ENCODE measurements around the gene TMEM132C. TPM values are rescaled to one million over a fixed set of nuclear protein-coding genes. Genes with fewer than 3 reads are reported as not detected.

Gene TMEM132C
- total and polyA plus RNA-seq, 8 donors, result 0.50 to 36.6 (median 33.2) TPM

GRCh38 chr12:128643155-128643554, 376.2 kb downstream of the TMEM132C start:
- TF ChIP-seq, protein P1, sequence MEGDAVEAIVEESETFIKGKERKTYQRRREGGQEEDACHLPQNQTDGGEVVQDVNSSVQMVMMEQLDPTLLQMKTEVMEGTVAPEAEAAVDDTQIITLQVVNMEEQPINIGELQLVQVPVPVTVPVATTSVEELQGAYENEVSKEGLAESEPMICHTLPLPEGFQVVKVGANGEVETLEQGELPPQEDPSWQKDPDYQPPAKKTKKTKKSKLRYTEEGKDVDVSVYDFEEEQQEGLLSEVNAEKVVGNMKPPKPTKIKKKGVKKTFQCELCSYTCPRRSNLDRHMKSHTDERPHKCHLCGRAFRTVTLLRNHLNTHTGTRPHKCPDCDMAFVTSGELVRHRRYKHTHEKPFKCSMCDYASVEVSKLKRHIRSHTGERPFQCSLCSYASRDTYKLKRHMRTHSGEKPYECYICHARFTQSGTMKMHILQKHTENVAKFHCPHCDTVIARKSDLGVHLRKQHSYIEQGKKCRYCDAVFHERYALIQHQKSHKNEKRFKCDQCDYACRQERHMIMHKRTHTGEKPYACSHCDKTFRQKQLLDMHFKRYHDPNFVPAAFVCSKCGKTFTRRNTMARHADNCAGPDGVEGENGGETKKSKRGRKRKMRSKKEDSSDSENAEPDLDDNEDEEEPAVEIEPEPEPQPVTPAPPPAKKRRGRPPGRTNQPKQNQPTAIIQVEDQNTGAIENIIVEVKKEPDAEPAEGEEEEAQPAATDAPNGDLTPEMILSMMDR (IDR thresholded peaks at IDR 0.05), result no peak
- Histone ChIP-seq H3K27me3 (no peaks in the 10 kb centered on the region), H3K36me3 (no peaks in the 10 kb centered on the region), H3K4me3 (no peak overlapping the region), H3K9me3 (no peaks in the 10 kb centered on the region), H3K4me1 (no peaks in the 10 kb centered on the region), H3K27ac (no peak overlapping the region)
- intact Hi-C loops (cut with DNase I), result no loop called here
- ATAC-seq (no peak), DNase-seq (peak in 1 of 4 donors; percentile 27)

DNA sequence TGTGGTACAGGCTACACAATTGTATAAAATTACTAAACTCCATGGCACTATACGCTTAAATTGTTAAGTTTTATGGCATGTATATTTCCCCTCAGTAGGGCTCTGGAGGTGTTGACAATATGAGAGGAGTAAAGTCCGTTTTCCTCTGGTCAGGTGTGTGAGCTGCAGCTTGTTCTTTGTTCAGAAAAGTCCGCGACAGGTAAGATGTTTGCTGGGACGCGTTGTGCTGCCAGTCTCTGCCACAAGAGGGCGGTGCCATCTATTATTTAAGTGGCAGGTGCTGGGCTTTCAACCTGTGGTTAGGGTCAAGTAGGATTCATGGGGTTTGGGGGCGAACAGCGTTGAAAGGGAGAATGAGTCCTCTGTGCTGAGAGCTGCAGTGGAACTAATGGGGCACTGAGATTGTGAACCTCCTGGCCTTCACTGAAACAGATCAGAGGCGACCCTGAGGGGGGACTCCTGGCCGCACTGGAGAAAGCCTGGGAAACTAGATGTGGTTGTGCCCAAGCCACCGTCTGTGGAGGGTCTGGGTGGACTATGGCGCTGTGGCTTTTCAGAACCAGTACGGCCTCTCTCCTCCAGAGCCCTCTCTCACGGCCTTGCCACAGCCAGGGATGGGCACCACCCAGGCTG, 377.8 kb downstream of the TMEM132C start:
- intact Hi-C loops (cut with DNase I), result no loop called here
- Histone ChIP-seq H3K27ac (no peak overlapping the region), H3K36me3 (no peaks in the 10 kb centered on the region), H3K27me3 (no peaks in the 10 kb centered on the region), H3K4me3 (no peak overlapping the region), H3K9me3 (no peaks in the 10 kb centered on the region), H3K4me1 (no peaks in the 10 kb centered on the region)
- DNase-seq (peak in 1 of 4 donors; percentile 33), ATAC-seq (no peak)
- TF ChIP-seq, protein P1 (IDR thresholded peaks at IDR 0.05), result peak; percentile 17 to 60

- no peaks in the 10 kb centered on the region for H3K9me3 ChIP-seq
- no peak for ATAC-seq
- H3K36me3 ChIP-seq, result no peaks in the 10 kb centered on the region
- TF ChIP-seq, protein P1 (IDR thresholded peaks at IDR 0.05), result no peak
- no peak overlapping the region for H3K27ac ChIP-seq
- DNase-seq, result no peak
- intact Hi-C loops (cut with DNase I), result no loop called here
- H3K4me1 ChIP-seq, result no peaks in the 10 kb centered on the region
- no peaks in the 10 kb centered on the region for H3K27me3 ChIP-seq
- H3K4me3 ChIP-seq, result no peak overlapping the region
These were observed 382.9 kb downstream of the TMEM132C start for GRCh38 chr12:128649902-128650301.

DNA sequence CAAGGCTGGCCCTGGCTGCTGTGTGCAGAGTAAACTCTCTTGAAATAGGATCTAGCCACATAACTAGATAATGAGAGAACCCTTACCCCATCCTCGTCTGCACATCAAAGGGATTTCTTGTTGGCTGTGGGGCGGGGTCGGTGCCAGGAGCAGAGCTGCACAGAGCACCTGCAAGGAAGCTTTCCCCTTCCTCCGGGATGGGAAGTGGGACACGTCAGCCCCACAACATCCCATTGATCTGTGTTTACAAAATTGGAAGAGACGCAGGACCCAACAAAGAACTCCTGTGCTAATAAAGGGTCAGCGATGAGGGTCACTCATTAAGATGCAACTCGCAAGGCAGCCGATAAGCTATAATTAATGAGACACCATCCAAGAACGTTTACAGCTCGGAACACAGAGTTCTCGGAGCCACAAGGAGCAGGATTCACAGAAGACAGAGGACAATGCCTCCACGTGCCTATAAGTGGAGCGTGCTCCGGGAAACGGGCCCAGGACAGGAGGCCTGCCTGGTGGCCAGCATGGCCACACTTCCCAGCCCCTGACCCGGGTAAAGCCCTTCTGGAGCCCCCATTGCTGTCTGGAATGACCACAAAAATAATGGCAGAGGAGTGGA, 385.3 kb downstream of the TMEM132C start:
- Histone ChIP-seq H3K27me3 (no peaks in the 10 kb centered on the region), H3K9me3 (no peaks in the 10 kb centered on the region), H3K27ac (no peak overlapping the region), H3K4me1 (no peaks in the 10 kb centered on the region), H3K36me3 (no peaks in the 10 kb centered on the region), H3K4me3 (no peak overlapping the region)
- ATAC-seq, result no peak
- TF ChIP-seq, protein P1 (IDR thresholded peaks at IDR 0.05), result no peak
- intact Hi-C loops (cut with DNase I), result no loop called here
- DNase-seq, result no peak

DNA sequence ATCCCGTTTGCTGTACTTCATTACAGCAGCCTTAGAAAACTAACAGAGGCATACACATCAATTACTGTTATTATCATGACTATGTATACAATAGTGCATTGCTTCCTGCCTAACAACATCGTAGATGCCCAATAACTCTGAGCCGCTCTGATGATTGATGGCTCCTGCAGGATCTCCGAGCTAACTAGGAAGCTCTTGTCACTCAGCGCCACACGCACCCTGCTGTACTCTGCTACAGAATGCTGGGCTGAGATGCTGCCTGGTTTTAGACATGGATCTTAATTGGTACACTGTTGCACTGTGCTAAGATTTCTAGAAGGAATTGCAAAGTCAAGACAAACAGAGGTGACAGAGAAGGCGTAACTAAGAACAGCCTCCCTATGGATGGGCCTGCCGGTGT, 387.5 kb downstream of the TMEM132C start:
- intact Hi-C loops (cut with DNase I), result no loop called here
- no peaks in the 10 kb centered on the region for H3K4me1 ChIP-seq
- H3K4me3 ChIP-seq, result no peak overlapping the region
- H3K27me3 ChIP-seq, result no peaks in the 10 kb centered on the region
- ATAC-seq (no peak), DNase-seq (no peak)
- no peaks in the 10 kb centered on the region for H3K36me3 ChIP-seq
- no peak overlapping the region for H3K27ac ChIP-seq
- TF ChIP-seq, protein P1 (IDR thresholded peaks at IDR 0.05), result no peak
- H3K9me3 ChIP-seq, result no peaks in the 10 kb centered on the region
